ENCODE data around the gene TACC3.
A peak's percentile ranks its signal among the peaks of the same experiment; 100 is the strongest.

TACC3 gene

GRCh38 chr4:1682860-1683259, 38.5 kb upstream of the TACC3 start:
- TF ChIP-seq CTCF (IDR thresholded peaks at IDR 0.05; ENCODE audit: extremely low read depth, missing control alignments), result no peak

GRCh38 chr4:1683261-1683735, 38.0 kb upstream of the TACC3 start:
- DNase-seq (ENCODE audit: low spot score), result no peak
- TF ChIP-seq CTCF (IDR thresholded peaks at IDR 0.05; ENCODE audit: extremely low read depth, missing control alignments), result no peak

More at GRCh38 chr4:1682860-1683259, 38.5 kb upstream of the TACC3 start:
- DNase-seq (ENCODE audit: low spot score), result no peak

GRCh38 chr4:1683736-1684505, 37.4 kb upstream of the TACC3 start, which contains the start of gene FAM53A:
Gene FAM53A (minus strand): TSS chr4:1684313. CDS start chr4:1668741, 15,572 bp downstream.
- no peak for TF ChIP-seq CTCF (IDR thresholded peaks at IDR 0.05; ENCODE audit: extremely low read depth, missing control alignments)

DNA sequence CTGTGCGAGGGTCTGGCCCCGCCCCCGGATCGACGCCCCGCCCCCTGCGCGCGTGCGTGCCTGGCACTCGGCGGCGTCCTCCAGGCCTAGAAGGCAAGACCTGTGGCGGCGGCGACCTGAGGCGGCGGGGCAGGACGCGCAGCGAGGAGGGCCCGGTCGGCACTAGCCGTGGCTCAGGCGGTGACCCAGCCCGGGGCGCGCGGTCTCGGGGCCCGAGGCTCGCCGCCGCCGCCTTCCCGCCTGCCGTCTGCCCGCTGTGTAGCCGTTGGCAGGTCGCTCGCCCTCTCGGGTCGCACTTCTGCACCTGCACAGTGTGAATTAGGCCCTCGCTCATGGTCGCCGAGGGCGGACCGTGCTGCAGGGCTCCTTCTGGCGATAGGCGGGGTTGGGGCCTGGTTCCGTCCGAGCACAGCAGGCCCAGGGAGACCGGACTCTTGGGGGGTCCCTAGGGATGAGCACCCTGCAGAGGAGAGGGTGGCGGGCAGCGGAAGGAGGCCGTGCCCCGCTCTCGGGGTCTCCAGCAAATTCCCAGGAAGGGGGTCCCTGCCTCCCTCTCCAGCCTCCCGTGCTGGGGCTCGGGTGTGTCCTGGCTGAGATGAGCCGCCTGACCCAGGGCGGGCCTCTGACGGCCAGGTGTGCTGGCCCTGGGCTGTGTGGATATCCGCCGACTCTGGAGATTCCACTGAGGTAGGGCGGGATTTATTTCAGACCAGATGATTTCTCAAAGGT, 36.7 kb upstream of the TACC3 start:
- no peak for TF ChIP-seq CTCF (IDR thresholded peaks at IDR 0.05; ENCODE audit: extremely low read depth, missing control alignments)
- DNase-seq (ENCODE audit: low spot score), result no peak

More at GRCh38 chr4:1683736-1684505, 37.4 kb upstream of the TACC3 start, which contains the start of gene FAM53A:
- DNase-seq (ENCODE audit: low spot score), result peak; percentile 99

DNA sequence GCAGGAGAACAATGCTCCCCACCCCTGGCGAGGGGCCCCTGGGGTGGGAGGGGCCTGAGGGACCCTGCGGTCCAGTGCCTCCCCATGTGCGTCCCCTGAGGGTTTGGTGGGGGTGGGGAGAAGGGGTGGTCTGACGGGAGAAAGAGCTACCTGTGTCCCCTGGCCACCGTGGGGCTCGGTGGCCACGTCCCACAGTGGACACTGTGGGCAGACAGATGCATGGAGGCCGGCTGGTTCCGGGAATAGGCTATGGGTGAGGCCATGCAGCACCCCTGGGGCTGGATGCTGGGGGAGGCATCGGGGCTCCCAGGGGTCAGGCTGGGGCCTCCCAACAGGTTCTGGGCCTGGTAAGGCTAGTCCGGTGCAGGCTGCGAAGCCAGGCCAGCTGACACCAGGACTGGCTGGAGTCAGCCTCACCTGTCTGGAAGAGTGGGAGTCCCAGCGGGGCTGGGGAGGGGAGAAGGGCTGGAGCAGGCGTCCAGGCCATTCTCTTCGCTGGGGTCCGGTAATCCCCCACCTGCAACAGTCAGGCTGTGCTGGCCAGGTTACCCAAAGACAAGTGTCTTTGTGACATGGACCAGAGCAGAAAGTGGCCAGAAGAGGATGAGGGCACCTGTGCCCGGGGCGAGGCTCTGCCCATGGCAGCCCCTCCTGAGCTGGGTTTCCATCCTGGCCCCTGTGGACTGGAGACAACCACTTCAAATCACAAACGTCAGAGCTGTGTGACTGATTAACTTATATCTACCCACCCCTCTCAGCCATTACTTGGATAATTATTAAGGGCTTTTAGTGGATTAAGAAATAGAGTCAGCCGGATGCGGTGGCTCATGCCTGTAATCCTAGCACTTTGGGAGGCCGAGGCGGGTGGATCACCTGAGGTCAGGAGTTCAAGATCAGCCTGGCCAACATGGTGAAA, 35.8 kb upstream of the TACC3 start:
- TF ChIP-seq CTCF (IDR thresholded peaks at IDR 0.05; ENCODE audit: extremely low read depth, missing control alignments), result no peak
- DNase-seq (ENCODE audit: low spot score), result no peak

- TF ChIP-seq CTCF (IDR thresholded peaks at IDR 0.05; ENCODE audit: extremely low read depth, missing control alignments), result no peak
- DNase-seq (ENCODE audit: low spot score), result no peak
Measured at GRCh38 chr4:1686440-1687036, 34.8 kb upstream of the TACC3 start.
